WERI-Rb-1 (cell line): ENCODE results near the gene PBX1.
A peak's percentile ranks its signal among the peaks of the same experiment; 100 is the strongest.

Experiments
- DNase-seq: peaks from one replicate; pipeline ENCODE4 v3.0.0-alpha.2; 2020
- H3K27ac ChIP-seq: fragments of 250-450 bp; sonication (Bioruptor Pico); 2 replicates; pipeline ENCODE4 v1.5.1; 2020; ENCODE audit warnings: mild to moderate bottlenecking, moderate library complexity
- H3K27me3 ChIP-seq: fragments of 250-450 bp; sonication (Bioruptor Pico); 2 replicates; pipeline ENCODE4 v1.5.1; 2021; ENCODE audit warnings: mild to moderate bottlenecking, low read depth, moderate library complexity; ENCODE audit not compliant: insufficient read depth, severe bottlenecking
- H3K36me3 ChIP-seq: fragments of 250-450 bp; sonication (Bioruptor Pico); 2 replicates; pipeline ENCODE4 v1.5.1; 2020; ENCODE audit warnings: mild to moderate bottlenecking, moderate library complexity
- H3K4me3 ChIP-seq: 2 replicates; pipeline ENCODE4 v1.5.1; 2011; ENCODE audit warnings: low read depth, mild to moderate bottlenecking, control low read depth, low read length
- H3K9me3 ChIP-seq: fragments of 250-450 bp; sonication (Bioruptor Pico); 2 replicates; pipeline ENCODE4 v1.5.1; 2021; ENCODE audit warnings: mild to moderate bottlenecking, moderate library complexity; ENCODE audit not compliant: severe bottlenecking
- TF ChIP-seq, protein P1 (sequence below): IDR thresholded peaks from 2 replicates; pipeline ENCODE4 v1.5.1; 2011; ENCODE audit warnings: low read depth, mild to moderate bottlenecking, control low read depth, inconsistent platforms, low read length

Gene PBX1

DNA sequence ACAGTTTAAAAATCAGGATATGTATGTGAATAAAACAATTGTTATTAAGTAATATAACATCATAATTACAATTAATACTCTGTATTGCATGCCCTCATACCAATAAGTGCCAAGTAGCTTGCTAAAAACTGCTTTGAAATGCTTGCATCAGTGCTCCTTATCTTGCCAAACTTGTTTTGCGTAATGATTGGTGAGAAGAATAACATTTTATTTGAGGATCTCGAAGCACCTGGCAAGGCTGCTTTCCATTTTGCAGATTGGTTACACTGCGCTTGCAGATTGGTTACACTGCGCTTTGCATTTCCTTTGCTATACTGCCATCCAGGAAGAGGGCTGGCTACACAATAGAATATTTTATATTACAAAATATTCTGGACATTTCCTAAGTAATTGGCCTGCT is 1.7 kb upstream of the PBX1 start:
- H3K27ac ChIP-seq: no peak overlapping the region
- no peak for DNase-seq
- TF ChIP-seq, protein P1, sequence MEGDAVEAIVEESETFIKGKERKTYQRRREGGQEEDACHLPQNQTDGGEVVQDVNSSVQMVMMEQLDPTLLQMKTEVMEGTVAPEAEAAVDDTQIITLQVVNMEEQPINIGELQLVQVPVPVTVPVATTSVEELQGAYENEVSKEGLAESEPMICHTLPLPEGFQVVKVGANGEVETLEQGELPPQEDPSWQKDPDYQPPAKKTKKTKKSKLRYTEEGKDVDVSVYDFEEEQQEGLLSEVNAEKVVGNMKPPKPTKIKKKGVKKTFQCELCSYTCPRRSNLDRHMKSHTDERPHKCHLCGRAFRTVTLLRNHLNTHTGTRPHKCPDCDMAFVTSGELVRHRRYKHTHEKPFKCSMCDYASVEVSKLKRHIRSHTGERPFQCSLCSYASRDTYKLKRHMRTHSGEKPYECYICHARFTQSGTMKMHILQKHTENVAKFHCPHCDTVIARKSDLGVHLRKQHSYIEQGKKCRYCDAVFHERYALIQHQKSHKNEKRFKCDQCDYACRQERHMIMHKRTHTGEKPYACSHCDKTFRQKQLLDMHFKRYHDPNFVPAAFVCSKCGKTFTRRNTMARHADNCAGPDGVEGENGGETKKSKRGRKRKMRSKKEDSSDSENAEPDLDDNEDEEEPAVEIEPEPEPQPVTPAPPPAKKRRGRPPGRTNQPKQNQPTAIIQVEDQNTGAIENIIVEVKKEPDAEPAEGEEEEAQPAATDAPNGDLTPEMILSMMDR: no peak
- H3K4me3 ChIP-seq: no peak overlapping the region
- peaks cover 6% of the 10 kb centered on the region for H3K9me3 ChIP-seq
- no peaks in the 10 kb centered on the region for H3K36me3 ChIP-seq
- H3K27me3 ChIP-seq: no peaks in the 10 kb centered on the region

DNA sequence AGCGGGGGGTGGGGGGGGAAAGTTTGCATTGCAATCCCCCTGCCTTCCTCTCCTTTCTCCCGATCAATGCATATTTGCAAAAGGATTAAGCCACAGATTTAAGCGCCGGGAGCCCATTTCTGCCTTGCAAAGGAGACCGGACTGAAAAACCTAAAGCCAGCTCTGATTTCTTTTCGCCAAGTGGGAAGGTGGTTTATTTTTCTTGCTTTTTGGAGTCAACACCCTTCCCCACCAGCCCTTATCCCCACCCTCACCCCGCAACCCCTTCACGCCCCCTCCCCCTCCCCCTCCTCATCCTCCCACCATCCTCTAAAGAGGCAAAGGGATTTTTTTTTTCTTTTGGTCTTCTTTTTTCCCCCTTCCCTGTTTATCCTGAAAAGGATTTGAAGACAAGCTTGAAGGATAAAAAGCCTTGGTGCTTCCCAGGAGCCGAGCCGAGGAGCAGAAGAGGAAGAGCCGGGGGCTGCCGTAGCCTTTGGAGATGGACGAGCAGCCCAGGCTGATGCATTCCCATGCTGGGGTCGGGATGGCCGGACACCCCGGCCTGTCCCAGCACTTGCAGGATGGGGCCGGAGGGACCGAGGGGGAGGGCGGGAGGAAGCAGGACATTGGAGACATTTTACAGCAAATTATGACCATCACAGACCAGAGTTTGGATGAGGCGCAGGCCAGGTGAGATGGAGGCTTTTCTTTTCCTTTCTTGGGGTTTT is 513 bp downstream of the PBX1 start:
- no peaks in the 10 kb centered on the region for H3K36me3 ChIP-seq
- TF ChIP-seq, protein P1: no peak
- DNase-seq: peak; percentile 34
- H3K27me3 ChIP-seq: no peaks in the 10 kb centered on the region
- H3K27ac ChIP-seq: peak overlapping the region; percentile 70
- H3K4me3 ChIP-seq: peak overlapping the region; percentile 89
- no peaks in the 10 kb centered on the region for H3K9me3 ChIP-seq

DNA sequence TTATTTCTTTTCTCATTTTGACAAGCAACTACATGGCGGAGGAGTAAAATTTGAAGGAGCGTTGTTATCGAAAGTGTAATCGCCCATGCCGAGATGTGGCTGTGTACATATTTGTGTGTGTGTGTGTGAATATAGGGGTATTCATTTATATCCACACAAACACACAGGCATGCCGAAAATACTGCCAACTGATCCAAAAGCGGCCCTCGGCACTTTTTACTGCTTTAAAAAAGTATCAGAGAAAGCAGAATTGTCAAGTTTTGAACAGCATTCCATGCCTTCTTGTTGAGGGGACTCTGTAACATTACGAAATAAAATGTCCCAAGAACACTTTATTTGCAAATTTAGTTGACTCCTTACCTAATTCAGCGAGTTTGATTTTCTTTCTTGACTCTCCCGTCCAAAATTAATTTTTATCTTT is 1.1 kb downstream of the PBX1 start:
- H3K4me3 ChIP-seq: peak overlapping the region; percentile 89
- TF ChIP-seq, protein P1: no peak
- no peaks in the 10 kb centered on the region for H3K27me3 ChIP-seq
- no peaks in the 10 kb centered on the region for H3K36me3 ChIP-seq
- peak overlapping the region; percentile 70 for H3K27ac ChIP-seq
- no peaks in the 10 kb centered on the region for H3K9me3 ChIP-seq
- DNase-seq: no peak

DNA sequence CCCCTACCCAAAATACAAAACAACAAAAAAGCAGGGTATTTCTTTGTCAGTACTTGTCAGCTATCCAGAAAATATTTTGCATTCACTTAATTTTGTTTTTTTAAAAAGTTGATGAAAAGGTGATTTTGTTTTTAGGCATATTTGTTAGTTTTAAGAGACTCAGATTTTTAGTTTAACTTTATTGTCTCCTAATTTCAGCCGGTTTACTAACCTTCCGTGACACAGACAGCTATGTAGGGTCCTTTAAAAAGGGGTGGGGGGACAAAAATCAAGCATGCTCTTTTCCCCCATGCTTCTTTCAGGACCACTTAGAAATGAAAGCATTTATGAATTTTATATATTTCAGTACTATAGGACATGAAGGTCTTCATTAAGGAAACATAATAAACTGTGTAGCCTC is 1.6 kb downstream of the PBX1 start:
- TF ChIP-seq, protein P1: no peak
- no peaks in the 10 kb centered on the region for H3K27me3 ChIP-seq
- no peaks in the 10 kb centered on the region for H3K9me3 ChIP-seq
- H3K36me3 ChIP-seq: no peaks in the 10 kb centered on the region
- H3K4me3 ChIP-seq: peak overlapping the region; percentile 89
- peak overlapping the region; percentile 70 for H3K27ac ChIP-seq
- DNase-seq: no peak

DNA sequence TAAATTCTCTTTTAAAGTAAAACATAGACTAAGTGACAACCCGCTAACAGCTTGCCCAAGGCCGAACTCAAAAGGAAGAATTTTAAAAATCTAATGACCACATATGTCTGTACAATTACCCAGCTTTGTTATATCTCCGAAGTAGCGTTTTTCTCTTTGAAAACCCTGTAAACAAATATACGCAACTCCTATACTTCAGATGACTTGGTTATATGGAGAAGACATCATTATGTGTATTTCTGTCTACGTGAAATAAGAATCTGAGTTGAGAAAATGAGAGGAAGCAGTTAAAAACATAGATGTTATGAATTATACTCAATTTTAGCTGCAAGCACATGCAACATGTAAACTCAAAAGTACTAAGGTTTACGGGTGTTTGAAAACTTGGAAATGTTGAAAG is 2.0 kb downstream of the PBX1 start:
- no peak for DNase-seq
- Histone ChIP-seq H3K36me3 (no peaks in the 10 kb centered on the region), H3K9me3 (no peaks in the 10 kb centered on the region), H3K27me3 (no peaks in the 10 kb centered on the region), H3K4me3 (peak overlapping the region; percentile 89), H3K27ac (peak overlapping the region; percentile 70)
- TF ChIP-seq, protein P1: no peak

DNA sequence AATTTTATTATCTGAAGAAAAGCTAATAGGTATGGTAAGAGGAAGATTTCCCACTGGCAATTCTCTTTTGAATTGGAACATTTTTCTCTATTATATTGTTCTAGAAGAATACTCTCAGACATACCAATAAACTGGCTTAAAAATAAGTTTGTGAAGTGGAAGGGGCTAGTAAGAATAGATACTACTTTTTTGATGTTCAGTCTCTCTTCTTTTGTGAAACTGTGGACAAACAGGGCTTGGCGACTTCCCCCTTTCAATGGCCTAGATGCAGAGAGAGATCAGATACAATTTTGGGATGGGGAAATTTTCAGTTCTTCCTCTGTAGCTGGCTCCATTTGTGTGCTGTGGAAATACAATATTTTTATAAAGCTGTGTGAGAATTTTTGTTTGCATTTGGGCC is 2.5 kb downstream of the PBX1 start:
- Histone ChIP-seq H3K9me3 (no peaks in the 10 kb centered on the region), H3K4me3 (peak overlapping the region; percentile 89), H3K27me3 (no peaks in the 10 kb centered on the region), H3K27ac (peak overlapping the region; percentile 70), H3K36me3 (no peaks in the 10 kb centered on the region)
- TF ChIP-seq, protein P1: no peak
- no peak for DNase-seq
